ACHN (cell line): Measurements from ENCODE around the gene LMLN.
"Not testable (repeated sequence)": the region's sequence is repeated elsewhere in the genome, so short reads cannot be mapped to it uniquely, and the experiment has no call there.

Experiments used
- DNase-seq: peaks from one replicate; pipeline ENCODE4 v3.0.0-alpha.2; 2015
- in situ Hi-C: cut with HindIII; loops from 2 replicates; pipeline ENCODE4 v1.10.0; 2017; ENCODE audit warnings: low sequenced_read_pairs, low pct_ligation_motif_present, low pct_unique_long_range_greater_than_20kb

LMLN gene

GRCh38 chr3:197959891-197960693 lies at the start of gene LMLN:
Gene LMLN (plus strand): TSS chr3:197960217. CDS start chr3:197960246, 29 bp downstream.
- in situ Hi-C loops: no loop called here
- peak; percentile 93 for DNase-seq

GRCh38 chr3:197912741-197913476 lies 47.1 kb upstream of the LMLN start:
- in situ Hi-C loops: no loop called here
- DNase-seq: no peak

- in situ Hi-C loops: no loop called here
Measured at GRCh38 chr3:197913641-197914380, 46.2 kb upstream of the LMLN start.

GRCh38 chr3:197921429-197922275 lies 38.4 kb upstream of the LMLN start:
- DNase-seq, in situ Hi-C loops: not testable (repeated sequence)

More at GRCh38 chr3:197913641-197914380, 46.2 kb upstream of the LMLN start:
- DNase-seq: no peak

GRCh38 chr3:197926418-197926817 lies 33.6 kb upstream of the LMLN start:
- DNase-seq: no peak
- in situ Hi-C loops: no loop called here

- in situ Hi-C loops, DNase-seq: not testable (repeated sequence)
Measured at GRCh38 chr3:197927578-197927977, 32.4 kb upstream of the LMLN start.

- in situ Hi-C loops: no loop called here
- DNase-seq: no peak
Measured at GRCh38 chr3:197936819-197937384, 23.1 kb upstream of the LMLN start.

GRCh38 chr3:197940745-197941384 lies 19.2 kb upstream of the LMLN start:
- in situ Hi-C loops: no loop called here
- DNase-seq: no peak

GRCh38 chr3:197942956-197943556 lies 17.0 kb upstream of the LMLN start:
- in situ Hi-C loops: no loop called here
- peak; percentile 56 for DNase-seq

GRCh38 chr3:197949191-197949777 lies 10.7 kb upstream of the LMLN start:
- DNase-seq: no peak

GRCh38 chr3:197949778-197950676 lies 10.0 kb upstream of the LMLN start, which contains the start of gene RPL35A:
Gene RPL35A (plus strand): TSS chr3:197950190. CDS start chr3:197950968, 778 bp downstream.
- in situ Hi-C loops: no loop called here
- DNase-seq: peak; percentile 95

More at GRCh38 chr3:197949191-197949777, 10.7 kb upstream of the LMLN start:
- in situ Hi-C loops: no loop called here

GRCh38 chr3:197950677-197951061 lies 9.3 kb upstream of the LMLN start:
- in situ Hi-C loops: no loop called here

GRCh38 chr3:197951392-197951990 lies 8.5 kb upstream of the LMLN start:
- DNase-seq: no peak
- in situ Hi-C loops: no loop called here

More at GRCh38 chr3:197950677-197951061, 9.3 kb upstream of the LMLN start:
- no peak for DNase-seq

- in situ Hi-C loops: no loop called here
- DNase-seq: no peak
Measured at GRCh38 chr3:197952440-197952839, 7.6 kb upstream of the LMLN start.

GRCh38 chr3:197953325-197953724 lies 6.7 kb upstream of the LMLN start:
- no peak for DNase-seq
- in situ Hi-C loops: no loop called here
